Left colon (tissue), 2 donors: ENCODE data around the gene PRPF6. TPM values are rescaled to one million over a fixed set of nuclear protein-coding genes. Genes with fewer than 3 reads are reported as not detected.

ENCODE experiments used
- ATAC-seq: fragments of 200-7000 bp; cut with Tn5 transposase; one replicate; pipeline ENCODE4 v1.9.1; 2020; ENCODE audit warnings: mild to moderate bottlenecking, moderate library complexity
- DNase-seq, 2 donors: peaks; one replicate each; pipeline ENCODE4 v3.0.0-alpha.2; 2020
- intact Hi-C, 2 donors: fragments of 100-400 bp; cut with DNase I in 1 of 2; cut with micrococcal nuclease in 1 of 2; formaldehyde crosslinking; loops; one replicate each; pipeline versions ENCODE4 v1.11.2 to v1.14.0; 2022; cut with DNase I, micrococcal nuclease
- total RNA-seq, 2 donors: library from RNA; stranded (reverse); fragmentation: NEBNext Ultra II Directional; extraction: Animal tissue kit (Norgen Biotek cat#: 25700); gene quantifications; one replicate each; pipeline ENCODE4 v1.2.1, GENCODE V29; 2021
- donor health status: DM: no; HTN: no; CAD: no.
- donor health status: DM: yes; HTN: yes; CAD: no.

The PRPF6 gene
- total RNA-seq, 2 donors from 2014 or later, result 51.7 to 51.8 TPM

DNA sequence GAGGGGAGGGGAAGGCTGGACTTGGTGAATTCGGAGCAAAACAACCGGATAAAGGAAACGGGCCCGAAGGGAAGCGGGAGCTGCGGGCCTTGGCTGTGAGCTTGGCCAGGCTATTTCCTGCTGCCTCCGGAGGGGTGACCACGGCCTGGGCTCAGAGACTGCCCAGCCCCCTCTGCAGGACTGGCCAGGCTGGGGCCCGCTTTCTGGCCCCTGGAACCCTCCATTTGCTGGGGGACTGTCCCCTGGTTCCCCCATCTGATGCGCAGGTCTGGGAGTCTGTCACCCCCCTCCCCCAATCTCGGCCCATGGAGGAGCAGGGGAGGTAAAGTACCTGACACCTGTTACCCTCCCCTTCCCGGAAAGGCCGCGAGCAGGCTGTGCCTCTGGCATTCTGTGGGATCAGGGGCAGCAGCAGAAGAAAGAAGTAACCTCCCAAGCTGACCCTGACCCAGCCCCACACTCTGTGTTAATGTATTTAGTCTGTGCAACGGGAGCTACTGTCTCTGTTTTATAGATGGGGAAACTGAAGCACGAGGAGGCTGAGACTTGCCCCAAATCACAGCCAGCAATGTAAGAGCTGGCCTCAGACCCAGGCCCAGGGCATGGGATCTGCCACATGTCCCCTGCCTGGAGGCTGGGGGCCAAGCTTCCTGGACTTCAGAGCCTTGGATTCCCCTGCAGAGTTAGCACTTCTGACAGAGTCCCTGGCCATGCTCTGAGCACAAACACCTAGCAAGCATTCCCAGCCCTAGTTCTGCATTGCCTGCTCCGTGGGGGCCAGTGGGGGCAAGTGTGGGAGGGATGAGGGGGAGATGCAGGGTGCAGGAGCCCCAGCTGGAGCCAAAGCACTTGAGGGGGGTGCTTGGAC, 58.6 kb downstream of the PRPF6 start:
- intact Hi-C loops, result no loop called here

GRCh38 chr20:64040231-64041039, 59.5 kb downstream of the PRPF6 start:
- intact Hi-C loops, result no loop called here
- ATAC-seq, result no peak
- no peak for DNase-seq

More for the DNA sequence above, 58.6 kb downstream of the PRPF6 start:
- DNase-seq (no peak), ATAC-seq (peak; percentile 16)

DNA sequence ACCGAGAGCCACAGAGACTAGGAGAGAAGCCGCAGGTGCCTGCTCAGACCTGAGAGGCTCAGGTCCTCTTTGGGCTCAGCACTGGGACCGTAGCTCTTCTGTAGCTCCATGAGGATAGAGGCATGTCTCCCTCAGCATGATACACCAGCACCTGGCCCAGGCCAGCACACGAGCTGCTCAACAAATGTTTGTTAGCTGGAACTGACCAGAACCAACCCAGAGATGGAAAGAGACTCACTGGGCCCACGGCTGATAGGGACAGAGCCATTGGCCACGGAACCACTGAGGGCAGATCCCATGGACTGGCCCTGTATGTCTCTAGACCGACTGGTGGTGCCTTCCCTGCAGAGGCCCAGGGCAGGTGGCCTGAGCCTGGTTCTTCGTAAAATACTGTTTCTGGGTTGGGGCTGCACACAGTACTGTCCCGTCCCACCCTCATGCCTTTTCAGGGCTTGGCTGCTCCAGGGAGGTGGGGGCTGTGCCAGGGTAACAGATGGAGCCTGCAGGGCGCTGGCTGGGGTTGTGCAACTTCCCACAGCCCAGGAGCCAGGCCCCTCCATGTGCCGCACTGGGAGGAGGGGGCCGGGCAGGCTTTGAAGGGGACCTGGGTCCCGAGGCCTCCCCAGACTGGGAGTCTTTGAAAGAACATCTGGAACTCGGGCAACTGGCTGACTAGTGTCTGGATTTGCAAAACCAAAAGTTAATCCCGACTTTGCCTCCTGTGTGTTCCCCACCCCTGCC, 60.3 kb downstream of the PRPF6 start:
- no peak for ATAC-seq
- intact Hi-C loops, result no loop called here
- no peak for DNase-seq

GRCh38 chr20:64041781-64042053, 60.8 kb downstream of the PRPF6 start:
- no peak for DNase-seq
- intact Hi-C loops, result no loop called here
- ATAC-seq, result no peak

DNA sequence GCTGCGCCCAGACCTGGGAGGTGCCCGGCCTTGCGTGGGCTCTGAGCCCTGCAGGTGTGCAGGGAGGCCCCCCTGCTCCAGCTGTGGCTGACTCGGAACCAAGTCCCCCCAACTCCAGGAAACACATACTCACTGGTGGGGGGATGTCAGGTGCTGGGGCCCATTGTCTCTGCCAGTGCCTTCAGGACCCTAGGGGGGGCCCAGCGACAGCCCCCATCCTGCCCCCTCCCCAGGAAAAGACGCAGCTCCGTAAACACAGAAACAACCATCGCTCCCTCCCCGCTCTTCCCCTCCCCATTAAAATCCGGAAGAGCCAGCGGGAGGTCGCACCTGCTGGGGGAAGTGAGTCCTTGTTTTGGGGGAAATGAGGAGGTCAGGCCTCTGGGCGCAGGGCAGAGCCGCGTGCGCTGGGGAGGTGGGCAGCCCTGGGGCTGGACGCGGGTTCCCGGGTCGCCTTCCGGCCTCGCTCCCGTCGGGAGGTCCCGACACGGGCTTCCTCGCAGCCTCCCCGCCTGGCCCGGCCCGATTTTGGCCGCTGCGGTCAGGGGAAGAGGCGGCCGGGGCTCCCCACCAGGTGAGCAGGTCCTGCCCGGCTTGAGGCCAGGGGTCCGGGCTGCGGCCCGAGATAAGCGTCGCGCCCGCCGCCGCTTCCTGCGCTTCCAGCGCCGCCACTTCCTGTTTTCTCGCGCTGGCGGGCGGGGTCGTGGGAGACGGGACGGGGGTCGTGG, 61.3 kb downstream of the PRPF6 start:
- ATAC-seq (no peak), DNase-seq (no peak)
- intact Hi-C loops, result no loop called here

GRCh38 chr20:64043768-64044167, 62.8 kb downstream of the PRPF6 start:
- intact Hi-C loops, result no loop called here
- no peak for DNase-seq
- no peak for ATAC-seq

GRCh38 chr20:64044484-64045247, 63.7 kb downstream of the PRPF6 start:
- intact Hi-C loops, result no loop called here
- DNase-seq (no peak), ATAC-seq (peak; percentile 18)

GRCh38 chr20:64045346-64046011, 64.5 kb downstream of the PRPF6 start:
- ATAC-seq (no peak), DNase-seq (no peak)
- intact Hi-C loops, result no loop called here

- intact Hi-C loops, result no loop called here
- no peak for DNase-seq
- ATAC-seq, result no peak
Measured at GRCh38 chr20:64047046-64047389, 66.1 kb downstream of the PRPF6 start.

GRCh38 chr20:64047968-64048401, 67.1 kb downstream of the PRPF6 start:
- DNase-seq (no peak), ATAC-seq (no peak)
- intact Hi-C loops, result no loop called here

DNA sequence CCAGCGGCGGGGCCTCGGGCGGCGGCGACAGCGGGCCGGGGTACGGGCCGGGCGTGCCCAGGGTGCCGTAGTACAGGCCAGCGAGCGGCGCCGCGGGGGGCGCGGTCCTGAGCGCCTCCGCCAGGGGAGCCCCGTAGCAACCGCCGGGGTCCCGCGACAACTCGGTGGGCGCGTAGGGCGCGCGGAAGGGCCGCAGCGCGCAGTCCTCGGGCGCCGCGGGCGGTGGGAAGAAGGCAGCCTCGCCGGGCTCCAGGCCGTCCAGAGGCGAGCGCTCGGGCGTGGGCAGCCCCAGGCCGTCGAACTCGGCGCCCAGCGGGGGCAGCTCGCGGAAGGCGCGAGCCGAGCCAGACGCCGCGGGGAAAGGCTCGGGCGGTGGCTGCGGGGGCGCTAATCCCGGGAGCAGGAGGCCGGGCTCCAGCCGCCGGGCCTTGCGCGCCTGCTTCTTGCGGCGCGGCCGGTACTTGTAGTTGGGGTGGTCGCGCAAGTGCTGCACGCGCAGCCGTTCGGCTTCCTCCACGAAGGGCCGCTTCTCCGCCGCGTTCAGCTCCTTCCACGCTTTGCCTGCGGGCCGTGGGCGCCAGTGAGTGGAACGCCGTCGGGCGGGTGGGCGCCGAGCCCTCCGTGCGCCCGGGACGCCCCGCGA, 67.6 kb downstream of the PRPF6 start:
- DNase-seq (no peak), ATAC-seq (no peak)
- intact Hi-C loops, result no loop called here

GRCh38 chr20:64049060-64049877, 68.3 kb downstream of the PRPF6 start, which contains the start of gene SOX18:
SOX18 (minus strand) TSS chr20:64049639; CDS start chr20:64049516, 123 bp downstream.
- ATAC-seq, result peak; percentile 34
- DNase-seq, result no peak
- intact Hi-C loops, result no loop called here

GRCh38 chr20:64049878-64050260, 68.9 kb downstream of the PRPF6 start:
- DNase-seq (no peak), ATAC-seq (no peak)
- intact Hi-C loops, result no loop called here

DNA sequence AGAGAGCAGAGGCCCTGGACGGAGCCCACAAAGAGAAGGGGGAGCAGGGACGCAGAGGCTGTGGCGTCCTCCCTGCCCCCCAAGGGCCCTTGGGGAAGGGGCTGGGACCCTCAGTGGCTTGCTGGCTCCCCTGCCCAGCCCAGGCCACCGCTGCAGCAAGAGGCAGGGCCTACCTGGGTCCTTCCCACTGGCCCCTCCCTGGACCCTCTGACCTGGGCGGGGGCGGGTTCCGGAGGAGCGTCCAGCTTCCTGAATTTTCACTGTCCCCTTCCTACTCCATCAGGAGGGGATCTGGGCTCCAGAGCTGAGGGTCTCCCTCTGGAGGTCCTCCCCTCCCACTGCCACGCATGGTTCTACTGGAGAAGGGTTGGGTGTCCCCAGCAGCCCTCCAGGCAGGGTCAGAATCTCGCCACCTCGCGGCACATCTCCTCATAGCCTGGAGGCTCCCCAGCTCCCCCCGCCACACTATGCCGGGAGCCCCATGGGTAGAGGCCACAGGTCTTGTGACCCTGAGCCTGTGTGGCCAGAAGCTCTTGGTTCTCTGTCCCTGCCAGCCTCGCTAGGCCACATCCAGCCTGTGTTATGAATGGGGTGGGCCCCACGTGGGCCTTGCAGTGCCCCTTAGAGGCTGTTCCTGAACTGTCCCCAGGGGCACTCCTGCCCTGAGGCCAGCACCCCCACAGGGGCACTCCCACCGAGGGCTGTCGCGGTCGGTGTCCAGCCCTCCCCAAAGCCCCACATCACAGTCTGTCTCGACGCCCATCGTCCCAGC, 69.5 kb downstream of the PRPF6 start:
- intact Hi-C loops, result no loop called here
- ATAC-seq, result no peak

DNA sequence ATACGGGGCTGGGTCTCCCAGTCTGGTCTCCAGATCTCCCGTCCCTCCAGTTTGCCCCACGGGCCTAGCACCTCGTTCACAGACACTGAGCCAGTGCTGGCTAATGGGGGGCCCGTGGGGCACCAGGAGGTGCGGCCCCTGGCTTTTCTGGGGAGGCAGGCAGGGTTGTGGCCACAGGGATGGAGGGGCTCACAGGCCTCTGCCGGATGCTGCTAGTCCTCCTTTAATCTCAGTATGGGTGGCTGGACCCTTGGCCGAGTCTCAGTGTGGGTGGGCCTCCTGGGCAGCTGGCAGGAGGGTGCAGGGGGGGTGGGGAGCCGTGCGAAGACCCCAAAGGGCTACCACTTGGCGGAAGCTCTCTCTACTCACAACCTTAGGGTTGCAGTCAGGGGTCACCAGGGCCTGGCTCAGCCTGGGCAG, 70.1 kb downstream of the PRPF6 start:
- ATAC-seq, result no peak
- no peak for DNase-seq
- intact Hi-C loops, result no loop called here

More for the DNA sequence above, 69.5 kb downstream of the PRPF6 start:
- DNase-seq, result no peak
